ENCODE measurements around the gene DOCK10. TPM values are rescaled to one million over a fixed set of nuclear protein-coding genes. Genes with fewer than 3 reads are reported as not detected.

The DOCK10 gene
- total and polyA plus RNA-seq, 9 of the 15 experiments (the other 6 are each of a cell fraction or from before 2014, with no cell fraction given) = 0.01 to 0.87 (median 0.18) TPM

DNA sequence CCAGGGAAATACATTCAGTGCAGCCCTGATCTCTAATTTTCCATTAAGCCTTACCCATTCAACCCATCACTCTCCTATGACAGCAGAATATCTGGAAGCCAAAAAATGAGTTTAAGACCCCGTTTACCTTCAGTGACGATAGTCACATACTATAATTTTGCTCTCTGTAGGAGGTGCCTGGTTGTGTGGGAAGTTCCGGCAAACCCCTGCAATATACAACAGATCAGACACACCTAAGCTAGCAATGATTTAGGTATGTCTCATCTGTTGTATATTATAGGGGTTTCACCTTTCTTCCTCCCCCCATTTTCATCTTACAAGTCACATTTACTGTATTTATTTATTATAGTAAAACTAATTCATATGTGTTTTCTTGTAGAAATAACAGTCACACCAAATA lies 101.7 kb downstream of the DOCK10 start:
- no peaks in the 10 kb centered on the region for H3K36me3 ChIP-seq (ENCODE audit: control insufficient read depth, insufficient read depth, low read length)
- ATAC-seq (no peak), DNase-seq (ENCODE audit: extremely low read depth in 1 of 4, low spot score in 3 of 4) (no peak), FAIRE-seq (no peak)
- TF ChIP-seq ZFP1 (CRISPR knock-in tag; IDR thresholded peaks at IDR 0.05) (no peak), ZNF408 (CRISPR knock-in tag; IDR thresholded peaks at IDR 0.05; ENCODE audit: low read depth) (no peak), SETDB1 (IDR thresholded peaks at IDR 0.05; ENCODE audit: low read length) (no peak), XRCC3 (IDR thresholded peaks at IDR 0.05) (no peak), EWSR1 (IDR thresholded peaks at IDR 0.05; ENCODE audit: borderline replicate concordance, low read depth, partially characterized antibody) (no peak), TAF15 (IDR thresholded peaks at IDR 0.05; ENCODE audit: low read depth, low read length) (no peak), DDX20 (tag; IDR thresholded peaks at IDR 0.05; ENCODE audit: low read depth) (no peak), ILK (tag; IDR thresholded peaks at IDR 0.05; ENCODE audit: borderline replicate concordance, low read depth) (no peak), KLF16 (IDR thresholded peaks at IDR 0.05) (no peak), FOXJ3 (CRISPR knock-in tag; IDR thresholded peaks at IDR 0.05) (no peak), ZC3H8 (IDR thresholded peaks at IDR 0.05) (no peak), SPI1 (IDR thresholded peaks at IDR 0.05; ENCODE audit: borderline replicate concordance, low read depth, low read length) (no peak)
- TF ChIP-seq, protein P1, sequence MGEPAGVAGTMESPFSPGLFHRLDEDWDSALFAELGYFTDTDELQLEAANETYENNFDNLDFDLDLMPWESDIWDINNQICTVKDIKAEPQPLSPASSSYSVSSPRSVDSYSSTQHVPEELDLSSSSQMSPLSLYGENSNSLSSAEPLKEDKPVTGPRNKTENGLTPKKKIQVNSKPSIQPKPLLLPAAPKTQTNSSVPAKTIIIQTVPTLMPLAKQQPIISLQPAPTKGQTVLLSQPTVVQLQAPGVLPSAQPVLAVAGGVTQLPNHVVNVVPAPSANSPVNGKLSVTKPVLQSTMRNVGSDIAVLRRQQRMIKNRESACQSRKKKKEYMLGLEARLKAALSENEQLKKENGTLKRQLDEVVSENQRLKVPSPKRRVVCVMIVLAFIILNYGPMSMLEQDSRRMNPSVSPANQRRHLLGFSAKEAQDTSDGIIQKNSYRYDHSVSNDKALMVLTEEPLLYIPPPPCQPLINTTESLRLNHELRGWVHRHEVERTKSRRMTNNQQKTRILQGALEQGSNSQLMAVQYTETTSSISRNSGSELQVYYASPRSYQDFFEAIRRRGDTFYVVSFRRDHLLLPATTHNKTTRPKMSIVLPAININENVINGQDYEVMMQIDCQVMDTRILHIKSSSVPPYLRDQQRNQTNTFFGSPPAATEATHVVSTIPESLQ (CRISPR knock-in tag; IDR thresholded peaks at IDR 0.05) = no peak
- TF ChIP-seq, protein P2, sequence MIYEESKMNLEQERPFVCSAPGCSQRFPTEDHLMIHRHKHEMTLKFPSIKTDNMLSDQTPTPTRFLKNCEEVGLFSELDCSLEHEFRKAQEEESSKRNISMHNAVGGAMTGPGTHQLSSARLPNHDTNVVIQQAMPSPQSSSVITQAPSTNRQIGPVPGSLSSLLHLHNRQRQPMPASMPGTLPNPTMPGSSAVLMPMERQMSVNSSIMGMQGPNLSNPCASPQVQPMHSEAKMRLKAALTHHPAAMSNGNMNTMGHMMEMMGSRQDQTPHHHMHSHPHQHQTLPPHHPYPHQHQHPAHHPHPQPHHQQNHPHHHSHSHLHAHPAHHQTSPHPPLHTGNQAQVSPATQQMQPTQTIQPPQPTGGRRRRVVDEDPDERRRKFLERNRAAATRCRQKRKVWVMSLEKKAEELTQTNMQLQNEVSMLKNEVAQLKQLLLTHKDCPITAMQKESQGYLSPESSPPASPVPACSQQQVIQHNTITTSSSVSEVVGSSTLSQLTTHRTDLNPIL (CRISPR knock-in tag; IDR thresholded peaks at IDR 0.05) = no peak
- H3K9ac ChIP-seq (ENCODE audit: insufficient read depth in 1 of 2, low read depth in 2 of 2, low read length in 2 of 2) = no peak overlapping the region
- H3K27ac ChIP-seq (ENCODE audit: extremely low read depth, low read depth, low read length) = no peak overlapping the region
- H3K4me2 ChIP-seq (ENCODE audit: insufficient read depth, low read length) = no peak overlapping the region
- in situ Hi-C loops (cut with MboI) (no loop called here), intact Hi-C loops (cut with micrococcal nuclease) (no loop called here)
- POLR2A ChIA-PET = no interaction called here
- CTCF ChIA-PET (ENCODE audit: low intra/inter-chr PET ratio) = no interaction called here
- H3K79me2 ChIP-seq (ENCODE audit: control insufficient read depth, insufficient read depth, low read length) = no peaks in the 10 kb centered on the region
- BruUV-seq (replicated peaks) = no TSS peak
- WGBS (ENCODE audit: insufficient coverage, low coverage, missing lambda C conversion rate) = 4% methylated on average over 3 of the region's 3 CpGs
- no peak overlapping the region for H3K4me3 ChIP-seq
- no peaks in the 10 kb centered on the region for H3K27me3 ChIP-seq (ENCODE audit: control insufficient read depth in 2 of 2, insufficient read depth in 2 of 2, low read length in 2 of 2)
- H2AFZ ChIP-seq (ENCODE audit: low read depth, low read length) = no peak overlapping the region
- H4K20me1 ChIP-seq (replicated peaks; ENCODE audit: control insufficient read depth, insufficient read depth, low read length) = no peaks in the 10 kb centered on the region
- no peaks in the 10 kb centered on the region for H3K9me1 ChIP-seq (ENCODE audit: control insufficient read depth, insufficient read depth, low read length)
- no peaks in the 10 kb centered on the region for H3K4me1 ChIP-seq (replicated peaks in 1 of 2; ENCODE audit: control insufficient read depth in 2 of 2, insufficient read depth in 2 of 2, low read length in 2 of 2)
- H3K9me3 ChIP-seq (replicated peaks; ENCODE audit: control insufficient read depth, insufficient read depth, low read depth, low read length) = no peaks in the 10 kb centered on the region

Data from K562 (cell line).